ENCODE data around the gene ZNF232. TPM values are rescaled to one million over a fixed set of nuclear protein-coding genes. Genes with fewer than 3 reads are reported as not detected.

ZNF232 gene
- total RNA-seq, 1 donor from 2014 or later: 51.1 TPM

DNA sequence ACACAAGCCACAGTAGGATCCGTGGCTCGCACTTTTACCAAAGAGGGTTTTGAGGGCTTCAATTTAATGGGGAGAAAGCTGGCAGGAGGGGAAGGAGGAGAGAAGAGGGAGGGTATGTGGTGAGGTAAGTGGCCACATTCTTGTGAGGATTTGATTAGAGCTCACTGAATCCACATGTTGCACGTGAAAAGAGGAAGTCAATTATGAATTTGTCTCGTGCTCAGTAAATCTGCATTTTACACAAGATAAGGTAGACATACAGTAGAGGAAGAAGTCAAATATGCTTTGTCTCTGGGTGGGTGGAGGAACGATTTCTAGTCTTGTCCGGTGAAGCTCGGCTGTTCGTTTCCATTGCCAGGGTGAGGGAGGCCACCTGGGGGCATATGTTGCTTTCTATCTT is 862 bp downstream of the ZNF232 start:
- no peak for DNase-seq (ENCODE audit: low spot score, unreplicated experiment)
- Mint-ChIP-seq H3K4me1 (ENCODE audit: low read depth) (peaks cover 23% of the 10 kb centered on the region), H3K27me3 (no peaks in the 10 kb centered on the region), H3K27ac (peak overlapping the region; percentile 99), H3K9me3 (ENCODE audit: low read depth) (no peaks in the 10 kb centered on the region), H3K36me3 (ENCODE audit: insufficient read depth) (peaks cover 36% of the 10 kb centered on the region), H3K4me3 (ENCODE audit: low read depth) (peak overlapping the region; percentile 78)
- TF ChIP-seq, protein P1, sequence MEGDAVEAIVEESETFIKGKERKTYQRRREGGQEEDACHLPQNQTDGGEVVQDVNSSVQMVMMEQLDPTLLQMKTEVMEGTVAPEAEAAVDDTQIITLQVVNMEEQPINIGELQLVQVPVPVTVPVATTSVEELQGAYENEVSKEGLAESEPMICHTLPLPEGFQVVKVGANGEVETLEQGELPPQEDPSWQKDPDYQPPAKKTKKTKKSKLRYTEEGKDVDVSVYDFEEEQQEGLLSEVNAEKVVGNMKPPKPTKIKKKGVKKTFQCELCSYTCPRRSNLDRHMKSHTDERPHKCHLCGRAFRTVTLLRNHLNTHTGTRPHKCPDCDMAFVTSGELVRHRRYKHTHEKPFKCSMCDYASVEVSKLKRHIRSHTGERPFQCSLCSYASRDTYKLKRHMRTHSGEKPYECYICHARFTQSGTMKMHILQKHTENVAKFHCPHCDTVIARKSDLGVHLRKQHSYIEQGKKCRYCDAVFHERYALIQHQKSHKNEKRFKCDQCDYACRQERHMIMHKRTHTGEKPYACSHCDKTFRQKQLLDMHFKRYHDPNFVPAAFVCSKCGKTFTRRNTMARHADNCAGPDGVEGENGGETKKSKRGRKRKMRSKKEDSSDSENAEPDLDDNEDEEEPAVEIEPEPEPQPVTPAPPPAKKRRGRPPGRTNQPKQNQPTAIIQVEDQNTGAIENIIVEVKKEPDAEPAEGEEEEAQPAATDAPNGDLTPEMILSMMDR (IDR thresholded peaks at IDR 0.05; ENCODE audit: unreplicated experiment): no peak

DNA sequence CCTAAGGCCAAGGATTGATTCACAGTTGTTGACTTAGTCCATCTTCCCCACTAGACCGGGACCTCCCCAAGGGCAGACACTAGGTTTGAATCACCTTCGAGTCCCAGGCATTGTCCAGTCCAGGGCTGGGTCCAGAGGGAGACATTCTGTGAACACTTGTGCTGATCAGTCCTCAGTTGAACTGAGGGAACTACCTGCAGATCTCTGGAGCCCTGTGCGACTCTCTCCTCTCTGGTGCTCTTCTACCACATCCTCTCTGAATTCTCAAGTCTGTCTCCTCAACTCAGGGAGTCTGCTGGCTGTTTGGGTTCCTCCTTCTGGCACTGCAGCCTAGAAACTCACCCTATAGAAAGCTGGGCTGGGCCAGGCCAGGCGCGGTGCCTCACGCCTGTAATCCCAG is 10.8 kb downstream of the ZNF232 start:
- H3K4me3 Mint-ChIP-seq (ENCODE audit: low read depth): no peak overlapping the region
- H3K27me3 Mint-ChIP-seq: peaks cover 11% of the 10 kb centered on the region
- TF ChIP-seq, protein P1 (IDR thresholded peaks at IDR 0.05; ENCODE audit: unreplicated experiment): no peak
- H3K9me3 Mint-ChIP-seq (ENCODE audit: low read depth): peaks cover 9% of the 10 kb centered on the region
- DNase-seq (ENCODE audit: low spot score, unreplicated experiment): no peak
- peaks cover 24% of the 10 kb centered on the region for H3K36me3 Mint-ChIP-seq (ENCODE audit: insufficient read depth)
- H3K27ac Mint-ChIP-seq: no peak overlapping the region
- H3K4me1 Mint-ChIP-seq (ENCODE audit: low read depth): no peaks in the 10 kb centered on the region

DNA sequence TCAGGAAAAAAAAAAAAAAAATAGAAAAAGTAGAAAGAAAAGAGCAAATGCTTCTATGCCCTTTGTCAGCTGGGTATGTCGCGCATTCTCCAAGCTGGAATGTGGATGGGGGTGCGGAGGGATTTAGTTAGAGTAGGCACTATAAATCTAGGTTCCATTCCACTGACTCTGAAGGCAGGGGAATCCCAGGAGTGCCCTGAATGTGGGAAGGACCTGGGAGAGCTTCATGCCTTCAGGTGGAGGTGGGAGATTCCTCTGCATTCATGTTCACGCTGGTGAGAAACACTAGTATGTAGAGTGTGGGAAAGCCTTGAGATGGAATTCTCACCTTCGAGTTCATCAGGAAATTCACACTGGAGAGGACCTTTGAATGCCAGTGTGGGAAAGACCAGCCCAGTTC is 12.4 kb downstream of the ZNF232 start:
- Mint-ChIP-seq H3K4me1 (ENCODE audit: low read depth) (no peaks in the 10 kb centered on the region), H3K9me3 (ENCODE audit: low read depth) (peaks cover 18% of the 10 kb centered on the region), H3K27me3 (peaks cover 11% of the 10 kb centered on the region), H3K4me3 (ENCODE audit: low read depth) (no peak overlapping the region), H3K27ac (no peak overlapping the region), H3K36me3 (ENCODE audit: insufficient read depth) (peaks cover 21% of the 10 kb centered on the region)
- no peak for DNase-seq (ENCODE audit: low spot score, unreplicated experiment)
- TF ChIP-seq, protein P1 (IDR thresholded peaks at IDR 0.05; ENCODE audit: unreplicated experiment): no peak

DNA sequence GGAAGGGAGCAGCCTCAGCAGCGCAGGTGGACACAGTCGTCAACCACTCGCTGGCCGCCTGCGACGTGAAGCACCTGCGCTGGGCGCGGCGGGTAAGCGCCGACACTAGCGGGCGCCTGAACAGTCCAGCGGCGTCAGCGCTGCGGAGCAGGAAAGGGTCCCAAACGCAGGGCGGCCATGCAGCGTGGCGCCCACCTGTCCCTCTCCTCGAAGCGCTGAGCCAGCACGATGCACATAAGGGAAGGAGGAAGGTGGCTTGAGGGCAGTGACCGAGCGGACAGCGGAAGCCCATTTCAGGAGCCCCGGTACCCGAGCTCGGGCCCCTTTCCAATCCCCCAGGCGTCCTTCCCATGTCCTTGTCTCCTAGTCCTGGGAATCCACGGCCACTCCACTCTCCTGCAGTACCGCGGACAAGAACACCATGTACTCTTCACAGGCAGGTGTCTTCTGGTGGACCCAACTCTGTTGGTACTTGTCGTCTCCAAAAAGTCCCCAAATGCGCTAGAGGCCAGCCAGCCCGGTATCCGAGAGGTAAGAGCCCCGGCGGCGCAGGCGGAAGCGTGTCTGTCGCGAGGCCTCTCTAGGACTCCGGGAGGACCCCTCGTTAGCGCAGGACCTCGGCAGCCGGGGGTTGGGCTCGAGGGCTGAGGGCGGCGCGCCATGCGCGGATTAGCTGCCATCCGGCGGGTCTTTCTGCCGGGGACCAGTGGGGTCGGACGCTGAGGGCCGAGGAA is 14.4 kb downstream of the ZNF232 start:
- H3K27ac Mint-ChIP-seq: peak overlapping the region; percentile 96
- TF ChIP-seq, protein P1 (IDR thresholded peaks at IDR 0.05; ENCODE audit: unreplicated experiment): no peak
- H3K4me1 Mint-ChIP-seq (ENCODE audit: low read depth): no peaks in the 10 kb centered on the region
- H3K27me3 Mint-ChIP-seq: peaks cover 11% of the 10 kb centered on the region
- peak; percentile 50 for DNase-seq (ENCODE audit: low spot score, unreplicated experiment)
- peak overlapping the region; percentile 90 for H3K4me3 Mint-ChIP-seq (ENCODE audit: low read depth)
- peaks cover 28% of the 10 kb centered on the region for H3K9me3 Mint-ChIP-seq (ENCODE audit: low read depth)
- H3K36me3 Mint-ChIP-seq (ENCODE audit: insufficient read depth): peaks cover 26% of the 10 kb centered on the region

GRCh38 chr17:5096731-5097100 is 15.0 kb downstream of the ZNF232 start:
- TF ChIP-seq, protein P1 (IDR thresholded peaks at IDR 0.05; ENCODE audit: unreplicated experiment): no peak
- Mint-ChIP-seq H3K9me3 (ENCODE audit: low read depth) (peaks cover 34% of the 10 kb centered on the region), H3K27ac (peak overlapping the region; percentile 96), H3K4me3 (ENCODE audit: low read depth) (peak overlapping the region; percentile 90), H3K36me3 (ENCODE audit: insufficient read depth) (peaks cover 30% of the 10 kb centered on the region), H3K27me3 (peaks cover 11% of the 10 kb centered on the region), H3K4me1 (ENCODE audit: low read depth) (no peaks in the 10 kb centered on the region)
- DNase-seq (ENCODE audit: low spot score, unreplicated experiment): no peak
